Loucy (cell line): ENCODE results near the gene TMEM179.

Experiments used
- H2AFZ ChIP-seq: fragments of 200-600 bp; sonication (generic); 2 replicates; pipeline ENCODE4 v1.6.0; 2016; ENCODE audit warnings: antibody characterized with exemption, mild to moderate bottlenecking, low read length, moderate library complexity
- H3F3A ChIP-seq: fragments of 200-600 bp; 2 replicates; pipeline ENCODE4 v1.6.0; 2016; ENCODE audit warnings: antibody characterized with exemption, low read depth, mild to moderate bottlenecking
- H3K27me3 ChIP-seq: fragments of 200-600 bp; sonication (generic); 2 replicates; pipeline ENCODE4 v1.6.1; 2014; ENCODE audit warnings: low read length, mild to moderate bottlenecking; ENCODE audit not compliant: insufficient read depth, poor library complexity, severe bottlenecking
- H3K36me3 ChIP-seq: fragments of 200-600 bp; sonication (generic); 2 replicates; pipeline ENCODE4 v1.6.1; 2016; ENCODE audit warnings: low read length; ENCODE audit not compliant: insufficient read depth
- H3K4me1 ChIP-seq: fragments of 200-600 bp; sonication (generic); 2 replicates; pipeline ENCODE4 v1.5.1; 2014; ENCODE audit warnings: low read length, mild to moderate bottlenecking; ENCODE audit not compliant: insufficient read depth, poor library complexity, severe bottlenecking
- H3K4me2 ChIP-seq: fragments of 200-600 bp; sonication (generic); 2 replicates; pipeline ENCODE4 v1.6.0; 2014; ENCODE audit warnings: antibody characterized with exemption, low read length, low read depth, mild to moderate bottlenecking; ENCODE audit not compliant: poor library complexity, severe bottlenecking
- H3K4me3 ChIP-seq: fragments of 200-600 bp; sonication (generic); 2 replicates; pipeline ENCODE4 v1.5.1; 2014; ENCODE audit warnings: low read length, mild to moderate bottlenecking, mixed read lengths; ENCODE audit not compliant: poor library complexity, severe bottlenecking
- H3K79me2 ChIP-seq: fragments of 200-600 bp; sonication (generic); 2 replicates; pipeline ENCODE4 v1.6.1; 2014; ENCODE audit warnings: low read length; ENCODE audit not compliant: insufficient read depth
- H3K9ac ChIP-seq: fragments of 200-600 bp; sonication (generic); 2 replicates; pipeline ENCODE4 v1.6.0; 2014; ENCODE audit warnings: mild to moderate bottlenecking, low read depth, low read length, moderate library complexity; ENCODE audit not compliant: poor library complexity, severe bottlenecking
- H3K9me2 ChIP-seq: fragments of 200-600 bp; sonication (generic); replicated peaks from 2 replicates; pipeline ENCODE4 v1.6.1; 2016; ENCODE audit warnings: low read depth, low read length, mixed read lengths
- H3K9me3 ChIP-seq: fragments of 200-600 bp; sonication (generic); 2 replicates; pipeline ENCODE4 v1.6.1; 2014; ENCODE audit warnings: mild to moderate bottlenecking, antibody characterized with exemption, low read length, low read depth; ENCODE audit not compliant: insufficient read depth
- H4K20me1 ChIP-seq: fragments of 200-600 bp; sonication (generic); 2 replicates; pipeline ENCODE4 v1.6.0; 2014; ENCODE audit warnings: antibody characterized with exemption, low read length, mild to moderate bottlenecking; ENCODE audit not compliant: insufficient read depth, poor library complexity, severe bottlenecking
- CTCF ChIP-seq: fragments of 200-600 bp; sonication (generic); conservative IDR thresholded peaks from 2 replicates; pipeline ENCODE4 v1.5.1; 2014; ENCODE audit warnings: mild to moderate bottlenecking, antibody characterized with exemption, low read length
- EZH2phosphoT487 ChIP-seq: fragments of 200-600 bp; IDR thresholded peaks from 2 replicates; pipeline ENCODE4 v1.6.1; 2018; ENCODE audit warnings: antibody characterized with exemption, mild to moderate bottlenecking, moderate library complexity, borderline replicate concordance

TMEM179 gene

GRCh38 chr14:104584557-104584956, 20.0 kb downstream of the TMEM179 start:
- Histone ChIP-seq H4K20me1 (no peaks in the 10 kb centered on the region), H2AFZ (no peak overlapping the region), H3F3A (no peaks in the 10 kb centered on the region), H3K36me3 (no peaks in the 10 kb centered on the region), H3K4me1 (no peaks in the 10 kb centered on the region), H3K9me3 (no peaks in the 10 kb centered on the region), H3K4me3 (no peak overlapping the region), H3K4me2 (no peak overlapping the region), H3K9me2 (no peaks in the 10 kb centered on the region), H3K9ac (no peak overlapping the region), H3K79me2 (no peaks in the 10 kb centered on the region), H3K27me3 (no peaks in the 10 kb centered on the region)
- no peak for TF ChIP-seq CTCF
- TF ChIP-seq EZH2phosphoT487: no peak

DNA sequence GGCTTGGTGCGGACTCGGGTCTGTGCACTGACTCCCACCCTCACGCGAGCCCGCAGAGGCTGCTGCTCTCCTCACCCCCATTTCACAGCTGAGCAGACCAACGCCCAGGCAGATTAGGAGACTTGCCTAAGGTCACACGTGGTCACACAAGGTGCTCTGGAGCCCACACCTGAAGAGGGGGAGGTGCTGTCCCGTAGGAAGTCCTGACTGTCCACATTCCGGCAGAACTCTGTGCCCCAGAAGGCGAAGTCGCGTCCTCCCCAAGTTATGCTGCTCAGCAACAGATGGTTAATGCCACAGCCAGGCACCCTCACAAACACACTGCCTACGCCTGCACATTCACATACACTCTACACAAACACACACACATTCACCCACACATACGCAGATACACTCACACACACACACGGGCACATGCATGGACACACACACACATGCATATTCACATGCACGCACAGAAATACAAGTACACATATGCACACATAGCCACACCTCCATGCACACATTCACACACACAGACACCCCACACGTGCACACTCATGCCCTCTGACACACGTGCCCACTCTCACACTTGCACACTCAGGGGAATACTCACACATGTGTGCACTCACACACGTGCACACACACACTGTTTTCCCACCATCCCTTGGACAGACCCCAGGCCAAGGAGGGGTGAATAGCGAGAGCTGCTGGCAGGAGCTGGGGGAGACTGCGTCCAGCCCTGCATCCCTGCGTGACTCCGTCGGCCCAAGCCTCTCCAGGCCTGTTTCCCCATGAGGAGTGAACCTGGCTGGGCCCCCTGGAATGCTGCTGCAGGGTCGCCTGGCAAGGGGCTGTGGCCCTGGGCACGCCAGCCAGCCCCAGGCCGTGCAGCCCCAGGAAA, 20.9 kb downstream of the TMEM179 start:
- no peaks in the 10 kb centered on the region for H4K20me1 ChIP-seq
- no peak overlapping the region for H3K9ac ChIP-seq
- no peaks in the 10 kb centered on the region for H3K27me3 ChIP-seq
- H3K36me3 ChIP-seq: no peaks in the 10 kb centered on the region
- no peaks in the 10 kb centered on the region for H3K79me2 ChIP-seq
- no peaks in the 10 kb centered on the region for H3K9me3 ChIP-seq
- TF ChIP-seq EZH2phosphoT487 (no peak), CTCF (no peak)
- no peaks in the 10 kb centered on the region for H3K4me1 ChIP-seq
- H3F3A ChIP-seq: no peaks in the 10 kb centered on the region
- no peak overlapping the region for H2AFZ ChIP-seq
- no peaks in the 10 kb centered on the region for H3K9me2 ChIP-seq
- no peak overlapping the region for H3K4me2 ChIP-seq
- H3K4me3 ChIP-seq: no peak overlapping the region

GRCh38 chr14:104582662-104583061, 21.9 kb downstream of the TMEM179 start:
- no peak for TF ChIP-seq CTCF
- no peak for TF ChIP-seq EZH2phosphoT487

More at GRCh38 chr14:104582662-104583061, 21.9 kb downstream of the TMEM179 start:
- Histone ChIP-seq H3K9ac (no peak overlapping the region), H3K9me2 (no peaks in the 10 kb centered on the region), H3K4me3 (no peak overlapping the region), H3K4me2 (no peak overlapping the region), H3K79me2 (no peaks in the 10 kb centered on the region), H3K9me3 (no peaks in the 10 kb centered on the region), H3K4me1 (no peaks in the 10 kb centered on the region), H2AFZ (no peak overlapping the region), H3F3A (no peaks in the 10 kb centered on the region), H4K20me1 (no peaks in the 10 kb centered on the region), H3K36me3 (no peaks in the 10 kb centered on the region), H3K27me3 (no peaks in the 10 kb centered on the region)
